B cell (primary cell): ENCODE measurements around the gene NLRC5. TPM values are rescaled to one million over a fixed set of nuclear protein-coding genes. Genes with fewer than 3 reads are reported as not detected.

Source experiments
- ATAC-seq: fragments of 200-7000 bp; cut with Tn5 transposase; one replicate; pipeline ENCODE4 v1.10.0; 2021; ENCODE audit warnings: low read depth, mild to moderate bottlenecking, moderate number of reproducible peaks, moderate library complexity
- CTCF ChIA-PET: fragments of 350-600 bp; sonication (Branson Sonifier 250); formaldehyde crosslinking; loops from one replicate; lab custom pipeline; 2021; ENCODE audit warnings: antibody characterized with exemption, inconsistent platforms; lab: Charles Lee
- POLR2A ChIA-PET: fragments of 350-600 bp; sonication (Branson Sonifier 250); formaldehyde crosslinking; loops from one replicate; lab custom pipeline; 2021; ENCODE audit warnings: antibody characterized with exemption; lab: Charles Lee
- DNase-seq: peaks from one replicate; pipeline ENCODE4 v3.0.0; 2013
- H2AFZ ChIP-seq: 2 replicates; pipeline ENCODE4 v1.6.1; 2012; ENCODE audit warnings: mild to moderate bottlenecking, low read depth, low read length; ENCODE audit not compliant: insufficient read depth, poor library complexity, severe bottlenecking
- H3K27ac ChIP-seq, 2 donors: 1 replicate in 1 of 2; 2 replicates in 1 of 2; pipeline ENCODE4 v1.5.1; 2012 to 2013; ENCODE audit warnings: low read length in 2 of 2, mild to moderate bottlenecking in 2 of 2, moderate library complexity in 1 of 2
- H3K27me3 ChIP-seq, 4 experiments: fragments of 200-600 bp in 1 of 4; sonication (generic) in 1 of 4; replicated peaks in 1 of 4; 1 replicate in 2 of 4; 2 replicates in 2 of 4; pipeline versions ENCODE4 v1.6.1 to v1.7.0; 2013 to 2016; ENCODE audit warnings: low read length in 3 of 4, mild to moderate bottlenecking in 2 of 4, mixed read lengths in 1 of 4, moderate library complexity in 1 of 4; ENCODE audit not compliant: insufficient read depth in 4 of 4, control insufficient read depth in 3 of 4; ENCODE audit errors: control extremely low read depth in 1 of 4
- H3K36me3 ChIP-seq, 2 experiments: replicated peaks in 1 of 2; 1 replicate in 1 of 2; 2 replicates in 1 of 2; pipeline versions ENCODE4 v1.6.1 to v1.7.1; 2013; ENCODE audit warnings: low read length in 1 of 2; ENCODE audit not compliant: insufficient read depth in 2 of 2, control insufficient read depth in 1 of 2; ENCODE audit errors: control extremely low read depth in 1 of 2, extremely low read depth in 1 of 2
- H3K4me1 ChIP-seq, 2 donors: fragments of 200-600 bp in 1 of 2; sonication (generic) in 1 of 2; 1 replicate in 1 of 2; 2 replicates in 1 of 2; pipeline versions ENCODE4 v1.5.1 to v1.6.1; 2013 to 2017; ENCODE audit warnings: low read length in 2 of 2; ENCODE audit not compliant: control insufficient read depth in 2 of 2, insufficient read depth in 2 of 2
- H3K4me2 ChIP-seq: replicated peaks from 2 replicates; pipeline ENCODE3; 2012; ENCODE audit warnings: mild to moderate bottlenecking, low read depth, low read length; ENCODE audit not compliant: poor library complexity, severe bottlenecking
- H3K4me3 ChIP-seq, 5 experiments: fragments of 200-600 bp in 1 of 5; sonication (generic) in 1 of 5; 1 replicate in 3 of 5; 2 replicates in 2 of 5; pipeline versions ENCODE4 v1.5.1 to v1.7.0; 2011 to 2016; ENCODE audit warnings: low read length in 4 of 5, mild to moderate bottlenecking in 4 of 5, low read depth in 2 of 5, control low read depth in 1 of 5, moderate library complexity in 1 of 5; ENCODE audit not compliant: insufficient read depth in 1 of 5; ENCODE audit errors: control extremely low read depth in 1 of 5, extremely low read depth in 1 of 5
- H3K79me2 ChIP-seq: fragments of 200-600 bp; sonication (generic); one replicate; pipeline ENCODE4 v1.6.0; 2016; ENCODE audit warnings: low read length; ENCODE audit not compliant: control insufficient read depth, insufficient read depth
- H3K9ac ChIP-seq: fragments of 200-600 bp; sonication (generic); 2 replicates; pipeline ENCODE4 v1.6.1; 2017; ENCODE audit warnings: mild to moderate bottlenecking, low read length, moderate library complexity
- H3K9me3 ChIP-seq, 3 donors: one replicate each; pipeline versions ENCODE4 v1.6.1 to v1.7.1; 2013; ENCODE audit warnings: low read length in 2 of 3; ENCODE audit not compliant: control insufficient read depth in 2 of 3, insufficient read depth in 1 of 3; ENCODE audit errors: control extremely low read depth in 1 of 3
- H4K20me1 ChIP-seq: 2 replicates; pipeline ENCODE4 v1.6.0; 2012; ENCODE audit warnings: mild to moderate bottlenecking, low read length; ENCODE audit not compliant: insufficient read depth, control insufficient read depth, poor library complexity, severe bottlenecking
- H3K27ac Mint-ChIP-seq: one replicate; pipeline ENCODE4 v1.8.0; 2021; ENCODE audit warnings: mixed read lengths
- H3K27me3 Mint-ChIP-seq: one replicate; pipeline ENCODE4 v1.8.0; 2021; ENCODE audit warnings: mixed read lengths
- H3K4me1 Mint-ChIP-seq: one replicate; pipeline ENCODE4 v1.8.0; 2021; ENCODE audit warnings: mixed read lengths
- H3K4me3 Mint-ChIP-seq: one replicate; pipeline ENCODE4 v1.8.0; 2021; ENCODE audit warnings: mixed read lengths
- H3K9me3 Mint-ChIP-seq: one replicate; pipeline ENCODE4 v1.8.0; 2022; ENCODE audit warnings: mixed read lengths; ENCODE audit not compliant: insufficient read depth
- CTCF ChIP-seq: fragments of 200-600 bp; IDR thresholded peaks from one replicate; pipeline ENCODE4 v1.8.0; 2022; ENCODE audit warnings: antibody characterized with exemption, mild to moderate bottlenecking
- EZH2 ChIP-seq: IDR thresholded peaks from 2 replicates; pipeline ENCODE4 v1.6.1; 2012; ENCODE audit warnings: borderline replicate concordance, low read depth, mild to moderate bottlenecking, moderate library complexity, low read length; ENCODE audit not compliant: insufficient read depth, poor library complexity, severe bottlenecking
- WGBS: methylation state at CpG from one replicate; pipeline ENCODE4 v1.1.5; 2013; ENCODE audit warnings: missing lambda C conversion rate; ENCODE audit not compliant: insufficient coverage; 5-methylcytosine and 5-hydroxymethylcytosine counted together
- intact Hi-C: fragments of 100-400 bp; cut with micrococcal nuclease; formaldehyde crosslinking; loops from one replicate; pipeline ENCODE4 v1.10.0; 2022
- polyA plus RNA-seq: library from polyadenylated mRNA; depleted of rRNA; stranded (reverse); fragments of >200 nt; gene quantifications from 2 replicates; pipeline ENCODE4 v1.2.3, GENCODE V29; 2012
- total RNA-seq, 2 donors: library from RNA; stranded (reverse); fragments of 120-200 nt in 1 of 2; gene quantifications; 1 replicate in 1 of 2; 2 replicates in 1 of 2; pipeline versions ENCODE4 v1.2.3 to v1.2.4, GENCODE V29; 2013 to 2022

NLRC5 gene
- total and polyA plus RNA-seq, 2 donors (not counting 1 experiment from before 2014, with no cell fraction given): 349 to 510 TPM

GRCh38 chr16:57019746-57020145 is 30.4 kb downstream of the NLRC5 start:
- Mint-ChIP-seq H3K27ac (peak overlapping the region; percentile 34), H3K27me3 (no peaks in the 10 kb centered on the region), H3K4me1 (peaks cover 12% of the 10 kb centered on the region), H3K9me3 (no peaks in the 10 kb centered on the region), H3K4me3 (no peak overlapping the region)
- Histone ChIP-seq H3K79me2 (peaks cover 53% of the 10 kb centered on the region), H3K27me3 (no peaks in the 10 kb centered on the region), H2AFZ (no peak overlapping the region), H3K9ac (no peak overlapping the region), H4K20me1 (peaks cover 4% of the 10 kb centered on the region), H3K4me1 (peaks cover 4 to 23% of the 10 kb centered on the region in 2 donors), H3K9me3 (no peaks in the 10 kb centered on the region), H3K27ac (no peak overlapping the region), H3K4me3 (no peak overlapping the region), H3K4me2 (no peak overlapping the region), H3K36me3 (peaks cover 14 to 82% of the 10 kb centered on the region in 2 experiments)
- intact Hi-C loops: no loop called here
- POLR2A ChIA-PET: interaction anchor here (0.6 kb wide), 1 partner anchor 69 kb away, joined by 7 read pairs; no protein-coding TSS in a partner anchor
- DNase-seq: no peak
- WGBS: 100% methylated on average over 2 of the region's 2 CpGs
- ATAC-seq: no peak
- TF ChIP-seq EZH2 (no peak), CTCF (no peak)
- CTCF ChIA-PET: interaction anchor here (1.1 to 2.6 kb wide), 3 partner anchors 9 to 55 kb away, joined by 5 to 8 read pairs (median 7); no protein-coding TSS in a partner anchor

- Histone ChIP-seq H3K4me3 (no peak overlapping the region), H3K4me1 (peaks cover 0 to 27% of the 10 kb centered on the region in 2 donors), H3K4me2 (no peak overlapping the region), H4K20me1 (peaks cover 4% of the 10 kb centered on the region), H3K36me3 (peaks cover 14 to 87% of the 10 kb centered on the region in 2 experiments), H3K9me3 (no peaks in the 10 kb centered on the region), H3K79me2 (peaks cover 47% of the 10 kb centered on the region), H2AFZ (no peak overlapping the region), H3K27me3 (no peaks in the 10 kb centered on the region), H3K9ac (no peak overlapping the region), H3K27ac (no peak overlapping the region)
- DNase-seq: no peak
- no peak for TF ChIP-seq EZH2
- no peak for TF ChIP-seq CTCF
- no peak for ATAC-seq
- intact Hi-C loops: no loop called here
- H3K4me1 Mint-ChIP-seq: peaks cover 9% of the 10 kb centered on the region
- no peak overlapping the region for H3K4me3 Mint-ChIP-seq
- ChIA-PET POLR2A (interaction anchor here (0.5 to 0.8 kb wide), 3 partner anchors 31 to 148 kb away, joined by 4 to 12 read pairs (median 5); partner anchors contain the start of gene NLRC5), CTCF (interaction anchor here (1.0 to 2.6 kb wide), 4 partner anchors 10 to 56 kb away, joined by 4 to 8 read pairs (median 6); no protein-coding TSS in a partner anchor)
- WGBS: 93% methylated on average over 8 of the region's 8 CpGs
- H3K27me3 Mint-ChIP-seq: no peaks in the 10 kb centered on the region
- no peaks in the 10 kb centered on the region for H3K9me3 Mint-ChIP-seq
- H3K27ac Mint-ChIP-seq: peak overlapping the region; percentile 43
Measured at GRCh38 chr16:57020651-57021050, 31.3 kb downstream of the NLRC5 start.
